ENCODE measurements around the gene SPTBN1.

GRCh38 chr2:54648256-54648655, 192.1 kb downstream of the SPTBN1 start:
- TF ChIP-seq CTCF (conservative IDR thresholded peaks at IDR 0.05; ENCODE audit: low read length) (no peak), EZH2phosphoT487 (IDR thresholded peaks at IDR 0.05; ENCODE audit: borderline replicate concordance, low read depth, low read length) (no peak)

All from OCI-LY7 (cell line).